ENCODE results near the gene MAST4.

MAST4 gene

GRCh38 chr5:66606713-66607112 is 10.5 kb downstream of the MAST4 start:
- no peak for DNase-seq

- no peak for DNase-seq
These were observed 12.3 kb downstream of the MAST4 start for GRCh38 chr5:66608501-66608900.

- DNase-seq: no peak
These were observed 13.4 kb downstream of the MAST4 start for GRCh38 chr5:66609615-66610014.

GRCh38 chr5:66612226-66612625 is 16.0 kb downstream of the MAST4 start:
- no peak for DNase-seq

- no peak for DNase-seq
These were observed 18.9 kb downstream of the MAST4 start for GRCh38 chr5:66615136-66615535.

GRCh38 chr5:66615894-66616293 is 19.7 kb downstream of the MAST4 start:
- no peak for DNase-seq

GRCh38 chr5:66616520-66617225 is 20.5 kb downstream of the MAST4 start:
- DNase-seq: no peak

GRCh38 chr5:66617226-66617861 is 21.2 kb downstream of the MAST4 start:
- no peak for DNase-seq

GRCh38 chr5:66617991-66618768 is 22.0 kb downstream of the MAST4 start:
- DNase-seq: no peak

- DNase-seq: no peak
These were observed 24.5 kb downstream of the MAST4 start for GRCh38 chr5:66620711-66621110.

- DNase-seq: no peak
These were observed 25.0 kb downstream of the MAST4 start for GRCh38 chr5:66621146-66621545.

- no peak for DNase-seq
These were observed 25.5 kb downstream of the MAST4 start for GRCh38 chr5:66621736-66622135.

- DNase-seq: no peak
These were observed 32.4 kb downstream of the MAST4 start for GRCh38 chr5:66628561-66628960.

- no peak for DNase-seq
These were observed 33.3 kb downstream of the MAST4 start for GRCh38 chr5:66629446-66629845.

- DNase-seq: no peak
These were observed 37.6 kb downstream of the MAST4 start for GRCh38 chr5:66633754-66634153.

GRCh38 chr5:66634601-66635000 is 38.4 kb downstream of the MAST4 start:
- no peak for DNase-seq

- no peak for DNase-seq
These were observed 41.8 kb downstream of the MAST4 start for GRCh38 chr5:66637994-66638393.

GRCh38 chr5:66639037-66639436 is 42.8 kb downstream of the MAST4 start:
- no peak for DNase-seq

GRCh38 chr5:66642538-66642937 is 46.3 kb downstream of the MAST4 start:
- no peak for DNase-seq

- DNase-seq: no peak
These were observed 47.2 kb downstream of the MAST4 start for GRCh38 chr5:66643387-66643786.

GRCh38 chr5:66644111-66644510 is 47.9 kb downstream of the MAST4 start:
- no peak for DNase-seq

GRCh38 chr5:66645039-66645438 is 48.8 kb downstream of the MAST4 start:
- DNase-seq: no peak

- no peak for DNase-seq
These were observed 50.4 kb downstream of the MAST4 start for GRCh38 chr5:66646570-66646969.

All from Kasumi-1 (cell line).